Liver (tissue), 9 donors: ENCODE data around the gene TM4SF1. TPM values are rescaled to one million over a fixed set of nuclear protein-coding genes. Genes with fewer than 3 reads are reported as not detected.

Experiments used
- DNase-seq: peaks from one replicate; pipeline ENCODE4 v3.0.0-alpha.2; 2017; ENCODE audit warnings: low spot score
- H3K27ac ChIP-seq, 2 donors: one replicate each; pipeline ENCODE4 v1.7.0; 2013; ENCODE audit warnings: inconsistent platforms in 2 of 2, low read length in 2 of 2, control low read depth in 1 of 2, low read depth in 1 of 2, mild to moderate bottlenecking in 1 of 2
- H3K27me3 ChIP-seq, 4 donors: one replicate each; pipeline versions ENCODE4 v1.6.1 to v1.7.0; 2013; ENCODE audit warnings: low read length in 3 of 4, inconsistent platforms in 1 of 4, mild to moderate bottlenecking in 1 of 4, moderate library complexity in 1 of 4; ENCODE audit not compliant: control insufficient read depth in 4 of 4, insufficient read depth in 4 of 4
- H3K36me3 ChIP-seq, 4 donors: one replicate each; pipeline versions ENCODE4 v1.6.1 to v1.7.0; 2013; ENCODE audit warnings: low read length in 3 of 4, mild to moderate bottlenecking in 3 of 4, low read depth in 1 of 4, moderate library complexity in 1 of 4; ENCODE audit not compliant: control insufficient read depth in 4 of 4, insufficient read depth in 3 of 4
- H3K4me1 ChIP-seq, 4 donors: one replicate each; pipeline versions ENCODE4 v1.6.1 to v1.7.0; 2013; ENCODE audit warnings: low read length in 3 of 4, mild to moderate bottlenecking in 3 of 4, moderate library complexity in 1 of 4; ENCODE audit not compliant: control insufficient read depth in 4 of 4, insufficient read depth in 4 of 4
- H3K4me3 ChIP-seq, 3 donors: one replicate each; pipeline versions ENCODE4 v1.6.1 to v1.7.0; 2013; ENCODE audit warnings: low read length in 3 of 3, control low read depth in 1 of 3, low read depth in 1 of 3, mild to moderate bottlenecking in 1 of 3
- H3K9ac ChIP-seq, 2 donors: one replicate each; pipeline ENCODE4 v1.7.0; 2013; ENCODE audit warnings: low read length in 2 of 2, mild to moderate bottlenecking in 2 of 2, moderate library complexity in 2 of 2, control low read depth in 1 of 2, low read depth in 1 of 2
- H3K9me3 ChIP-seq, 4 donors: one replicate each; pipeline versions ENCODE4 v1.6.1 to v1.7.0; 2013; ENCODE audit warnings: low read length in 3 of 4; ENCODE audit not compliant: control insufficient read depth in 4 of 4
- ATF3 ChIP-seq: IDR thresholded peaks from 2 replicates; pipeline ENCODE4 v1.6.1; 2016; ENCODE audit warnings: antibody characterized with exemption
- EGR1 ChIP-seq, 2 donors: IDR thresholded peaks; 2 replicates each; pipeline ENCODE4 v1.6.1; 2016 to 2018; ENCODE audit warnings: antibody characterized with exemption in 2 of 2, low read depth in 2 of 2
- FOXA1 ChIP-seq: IDR thresholded peaks from 2 replicates; pipeline ENCODE4 v1.6.1; 2016; ENCODE audit warnings: antibody characterized with exemption
- FOXA2 ChIP-seq: IDR thresholded peaks from 2 replicates; pipeline ENCODE4 v1.6.1; 2016; ENCODE audit warnings: antibody characterized with exemption
- GABPA ChIP-seq, 2 donors: IDR thresholded peaks in 1 of 2; conservative IDR thresholded peaks in 1 of 2; 2 replicates each; pipeline ENCODE4 v1.6.1; 2016; ENCODE audit warnings: antibody characterized with exemption in 2 of 2, mild to moderate bottlenecking in 1 of 2, moderate library complexity in 1 of 2
- HNF4A ChIP-seq, 2 donors: conservative IDR thresholded peaks; 2 replicates each; pipeline ENCODE4 v1.6.1; 2016; ENCODE audit warnings: antibody characterized with exemption in 2 of 2, mild to moderate bottlenecking in 2 of 2
- HNF4G ChIP-seq: IDR thresholded peaks from 2 replicates; pipeline ENCODE4 v1.6.1; 2016; ENCODE audit warnings: antibody characterized with exemption
- JUND ChIP-seq, 2 donors: IDR thresholded peaks; 2 replicates each; pipeline ENCODE4 v1.6.1; 2016; ENCODE audit warnings: antibody characterized with exemption in 2 of 2
- MAX ChIP-seq: IDR thresholded peaks from 2 replicates; pipeline ENCODE4 v1.6.1; 2016; ENCODE audit warnings: antibody characterized with exemption
- NR2F2 ChIP-seq: IDR thresholded peaks from 2 replicates; pipeline ENCODE4 v1.6.1; 2016; ENCODE audit warnings: antibody characterized with exemption
- RAD21 ChIP-seq, 2 donors: IDR thresholded peaks; 2 replicates each; pipeline ENCODE4 v1.6.1; 2016; ENCODE audit warnings: antibody characterized with exemption in 2 of 2, mild to moderate bottlenecking in 2 of 2
- RXRA ChIP-seq, 2 donors: IDR thresholded peaks; 2 replicates each; pipeline ENCODE4 v1.6.1; 2017 to 2018; ENCODE audit warnings: antibody characterized with exemption in 2 of 2, mild to moderate bottlenecking in 1 of 2
- SP1 ChIP-seq: IDR thresholded peaks from 2 replicates; pipeline ENCODE4 v1.6.1; 2018; ENCODE audit warnings: antibody characterized with exemption, mild to moderate bottlenecking
- TAF1 ChIP-seq: conservative IDR thresholded peaks from 2 replicates; pipeline ENCODE4 v1.6.1; 2016; ENCODE audit warnings: antibody characterized with exemption, mild to moderate bottlenecking
- YY1 ChIP-seq: IDR thresholded peaks from 2 replicates; pipeline ENCODE4 v1.6.1; 2016; ENCODE audit warnings: antibody characterized with exemption, mild to moderate bottlenecking
- WGBS: extraction: QIAGEN DNeasy Blood & Tissue Kit; methylation state at CpG from one replicate; pipeline ENCODE4 v1.1.7; 2013; 5-methylcytosine and 5-hydroxymethylcytosine counted together
- polyA plus RNA-seq, 2 donors: library from polyadenylated mRNA; stranded (reverse) in 1 of 2; unstranded in 1 of 2; fragments of 200-250 nt in 1 of 2; fragments of >200 nt in 1 of 2; fragmentation: Nextera tagmentation in 1 of 2; extraction: Ambion mirVana in 1 of 2; gene quantifications; one replicate each; pipeline versions ENCODE4 v1.2.1 to v1.2.3, GENCODE V29; 2013 to 2015
- total RNA-seq, 2 donors: library from RNA; depleted of rRNA; stranded (reverse); fragments of >200 nt; gene quantifications; one replicate each; pipeline ENCODE4 v1.2.3, GENCODE V29; 2014
- TF ChIP-seq, protein P1 (sequence below): fragments of 150-350 bp; IDR thresholded peaks from 2 replicates; pipeline ENCODE4 v1.5.1; 2017; ENCODE audit warnings: improper control_type of control experiment, low read depth, low read length; ENCODE audit not compliant: missing input control
- TF ChIP-seq, protein P2 (sequence below): IDR thresholded peaks from 2 replicates; pipeline ENCODE4 v1.6.1; 2016; ENCODE audit warnings: antibody characterized with exemption
- TF ChIP-seq, protein P3 (sequence below): IDR thresholded peaks from 2 replicates; pipeline ENCODE4 v1.6.1; 2016; ENCODE audit warnings: antibody characterized with exemption, mild to moderate bottlenecking
- donor health status: healthy.
- donor health status: healthy.
- donor health status: healthy.
- donor health status: healthy.
- donor health status: healthy.

TM4SF1 gene
- total and polyA plus RNA-seq, 4 donors, result 20.0 to 31.5 (median 25.1) TPM

DNA sequence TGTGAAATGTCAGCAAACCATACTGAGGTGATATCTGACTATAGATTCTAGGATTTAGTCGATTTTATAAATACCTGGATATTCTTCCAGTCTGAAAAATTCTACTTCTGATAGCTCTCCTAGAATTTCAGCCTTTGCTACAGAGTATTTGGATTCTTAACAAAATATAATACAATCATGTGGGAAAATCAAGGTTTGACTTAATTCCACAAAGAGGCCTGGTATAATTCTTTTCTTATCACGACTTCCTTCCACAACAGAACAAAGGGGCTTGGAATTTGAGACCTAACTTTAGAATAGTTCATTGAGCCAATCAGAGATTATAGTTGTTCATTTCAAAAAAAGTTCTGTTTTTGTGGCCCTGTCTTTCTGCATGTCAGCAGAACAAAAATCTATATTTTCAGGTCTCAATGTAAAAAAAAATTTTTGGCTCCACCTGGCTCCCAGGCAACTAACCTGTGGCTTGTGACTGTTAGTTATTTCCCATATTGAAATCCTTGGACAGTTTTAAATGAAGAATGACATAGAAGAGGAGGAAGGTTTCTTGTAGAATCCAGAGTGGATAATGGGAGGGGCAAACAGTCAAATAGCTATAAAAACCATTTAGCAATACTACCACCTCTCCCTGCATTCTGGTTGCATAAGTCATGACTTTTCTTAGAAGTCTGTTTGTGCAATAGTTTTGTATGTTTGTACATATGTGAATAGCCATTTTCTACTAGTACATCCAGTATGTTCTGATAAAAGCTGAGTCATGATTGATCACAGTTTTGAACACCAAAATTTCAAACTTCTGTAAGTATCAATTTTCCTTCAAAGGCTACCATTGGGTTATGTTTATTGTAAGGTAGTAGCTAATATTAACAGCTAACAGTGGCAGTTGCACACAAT, 4.0 kb downstream of the TM4SF1 start:
- DNase-seq, result no peak
- no peak for TF ChIP-seq TAF1
- peak; percentile 55 to 60 for TF ChIP-seq HNF4A (conservative IDR thresholded peaks at IDR 0.05)
- TF ChIP-seq, protein P1, sequence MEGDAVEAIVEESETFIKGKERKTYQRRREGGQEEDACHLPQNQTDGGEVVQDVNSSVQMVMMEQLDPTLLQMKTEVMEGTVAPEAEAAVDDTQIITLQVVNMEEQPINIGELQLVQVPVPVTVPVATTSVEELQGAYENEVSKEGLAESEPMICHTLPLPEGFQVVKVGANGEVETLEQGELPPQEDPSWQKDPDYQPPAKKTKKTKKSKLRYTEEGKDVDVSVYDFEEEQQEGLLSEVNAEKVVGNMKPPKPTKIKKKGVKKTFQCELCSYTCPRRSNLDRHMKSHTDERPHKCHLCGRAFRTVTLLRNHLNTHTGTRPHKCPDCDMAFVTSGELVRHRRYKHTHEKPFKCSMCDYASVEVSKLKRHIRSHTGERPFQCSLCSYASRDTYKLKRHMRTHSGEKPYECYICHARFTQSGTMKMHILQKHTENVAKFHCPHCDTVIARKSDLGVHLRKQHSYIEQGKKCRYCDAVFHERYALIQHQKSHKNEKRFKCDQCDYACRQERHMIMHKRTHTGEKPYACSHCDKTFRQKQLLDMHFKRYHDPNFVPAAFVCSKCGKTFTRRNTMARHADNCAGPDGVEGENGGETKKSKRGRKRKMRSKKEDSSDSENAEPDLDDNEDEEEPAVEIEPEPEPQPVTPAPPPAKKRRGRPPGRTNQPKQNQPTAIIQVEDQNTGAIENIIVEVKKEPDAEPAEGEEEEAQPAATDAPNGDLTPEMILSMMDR, result no peak
- TF ChIP-seq, protein P2, sequence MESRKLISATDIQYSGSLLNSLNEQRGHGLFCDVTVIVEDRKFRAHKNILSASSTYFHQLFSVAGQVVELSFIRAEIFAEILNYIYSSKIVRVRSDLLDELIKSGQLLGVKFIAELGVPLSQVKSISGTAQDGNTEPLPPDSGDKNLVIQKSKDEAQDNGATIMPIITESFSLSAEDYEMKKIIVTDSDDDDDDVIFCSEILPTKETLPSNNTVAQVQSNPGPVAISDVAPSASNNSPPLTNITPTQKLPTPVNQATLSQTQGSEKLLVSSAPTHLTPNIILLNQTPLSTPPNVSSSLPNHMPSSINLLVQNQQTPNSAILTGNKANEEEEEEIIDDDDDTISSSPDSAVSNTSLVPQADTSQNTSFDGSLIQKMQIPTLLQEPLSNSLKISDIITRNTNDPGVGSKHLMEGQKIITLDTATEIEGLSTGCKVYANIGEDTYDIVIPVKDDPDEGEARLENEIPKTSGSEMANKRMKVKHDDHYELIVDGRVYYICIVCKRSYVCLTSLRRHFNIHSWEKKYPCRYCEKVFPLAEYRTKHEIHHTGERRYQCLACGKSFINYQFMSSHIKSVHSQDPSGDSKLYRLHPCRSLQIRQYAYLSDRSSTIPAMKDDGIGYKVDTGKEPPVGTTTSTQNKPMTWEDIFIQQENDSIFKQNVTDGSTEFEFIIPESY, result no peak
- TF ChIP-seq FOXA2, result peak; percentile 46
- TF ChIP-seq EGR1 (IDR thresholded peaks at IDR 0.05; ENCODE audit: low read depth in 2 of 2), result no peak
- TF ChIP-seq SP1, result peak; percentile 57
- peak; percentile 51 for TF ChIP-seq MAX
- TF ChIP-seq HNF4G, result no peak
- peak in 1 of 2 donors; percentile 20 for TF ChIP-seq RAD21 (IDR thresholded peaks at IDR 0.05)
- TF ChIP-seq ATF3, result peak; percentile 64
- peak; percentile 49 to 57 for TF ChIP-seq RXRA (IDR thresholded peaks at IDR 0.05)
- no peak for TF ChIP-seq NR2F2
- peak; percentile 77 for TF ChIP-seq YY1
- TF ChIP-seq, protein P3, sequence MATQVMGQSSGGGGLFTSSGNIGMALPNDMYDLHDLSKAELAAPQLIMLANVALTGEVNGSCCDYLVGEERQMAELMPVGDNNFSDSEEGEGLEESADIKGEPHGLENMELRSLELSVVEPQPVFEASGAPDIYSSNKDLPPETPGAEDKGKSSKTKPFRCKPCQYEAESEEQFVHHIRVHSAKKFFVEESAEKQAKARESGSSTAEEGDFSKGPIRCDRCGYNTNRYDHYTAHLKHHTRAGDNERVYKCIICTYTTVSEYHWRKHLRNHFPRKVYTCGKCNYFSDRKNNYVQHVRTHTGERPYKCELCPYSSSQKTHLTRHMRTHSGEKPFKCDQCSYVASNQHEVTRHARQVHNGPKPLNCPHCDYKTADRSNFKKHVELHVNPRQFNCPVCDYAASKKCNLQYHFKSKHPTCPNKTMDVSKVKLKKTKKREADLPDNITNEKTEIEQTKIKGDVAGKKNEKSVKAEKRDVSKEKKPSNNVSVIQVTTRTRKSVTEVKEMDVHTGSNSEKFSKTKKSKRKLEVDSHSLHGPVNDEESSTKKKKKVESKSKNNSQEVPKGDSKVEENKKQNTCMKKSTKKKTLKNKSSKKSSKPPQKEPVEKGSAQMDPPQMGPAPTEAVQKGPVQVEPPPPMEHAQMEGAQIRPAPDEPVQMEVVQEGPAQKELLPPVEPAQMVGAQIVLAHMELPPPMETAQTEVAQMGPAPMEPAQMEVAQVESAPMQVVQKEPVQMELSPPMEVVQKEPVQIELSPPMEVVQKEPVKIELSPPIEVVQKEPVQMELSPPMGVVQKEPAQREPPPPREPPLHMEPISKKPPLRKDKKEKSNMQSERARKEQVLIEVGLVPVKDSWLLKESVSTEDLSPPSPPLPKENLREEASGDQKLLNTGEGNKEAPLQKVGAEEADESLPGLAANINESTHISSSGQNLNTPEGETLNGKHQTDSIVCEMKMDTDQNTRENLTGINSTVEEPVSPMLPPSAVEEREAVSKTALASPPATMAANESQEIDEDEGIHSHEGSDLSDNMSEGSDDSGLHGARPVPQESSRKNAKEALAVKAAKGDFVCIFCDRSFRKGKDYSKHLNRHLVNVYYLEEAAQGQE, result peak; percentile 27
- TF ChIP-seq FOXA1, result no peak
- TF ChIP-seq JUND (IDR thresholded peaks at IDR 0.05), result peak in 1 of 2 donors; percentile 56
- TF ChIP-seq GABPA (IDR thresholded peaks at IDR 0.05 in 1 of 2, conservative IDR thresholded peaks at IDR 0.05 in 1 of 2), result no peak
- no peaks in the 10 kb centered on the region for H3K9me3 ChIP-seq
- H3K27me3 ChIP-seq, result no peaks in the 10 kb centered on the region
- peaks cover 2 to 30% (median 16%) of the 10 kb centered on the region in 4 donors for H3K4me1 ChIP-seq
- H3K36me3 ChIP-seq, result peaks cover 0 to 3% (median 0%) of the 10 kb centered on the region in 4 donors
- peak overlapping the region in 1 of 2 donors; percentile 38 for H3K27ac ChIP-seq
- H3K9ac ChIP-seq, result no peak overlapping the region
- no peak overlapping the region for H3K4me3 ChIP-seq
- 84% methylated on average over 2 of the region's 2 CpGs for WGBS
